Hepatocyte (in vitro differentiated cells): Measurements from ENCODE around the gene GRHPR. TPM values are rescaled to one million over a fixed set of nuclear protein-coding genes. Genes with fewer than 3 reads are reported as not detected.

ENCODE experiments used
- DNase-seq: peaks from one replicate; pipeline ENCODE4 v3.0.0-alpha.2; 2016; ENCODE audit warnings: low spot score
- H2AFZ ChIP-seq: fragments of 200-600 bp; sonication (generic); 2 replicates; pipeline ENCODE4 v1.6.0; 2016; ENCODE audit warnings: antibody characterized with exemption, mild to moderate bottlenecking
- H3K27ac ChIP-seq: fragments of 200-600 bp; sonication (generic); 2 replicates; pipeline ENCODE4 v1.5.1; 2016; ENCODE audit warnings: mild to moderate bottlenecking
- H3K27me3 ChIP-seq: fragments of 200-600 bp; sonication (generic); 2 replicates; pipeline ENCODE4 v1.6.1; 2016
- H3K36me3 ChIP-seq: fragments of 200-600 bp; sonication (generic); replicated peaks from 2 replicates; pipeline ENCODE4 v1.5.1; 2016; ENCODE audit warnings: low read depth; ENCODE audit not compliant: insufficient read depth
- H3K4me1 ChIP-seq: fragments of 200-600 bp; sonication (generic); 2 replicates; pipeline ENCODE4 v1.5.1; 2016; ENCODE audit warnings: mild to moderate bottlenecking, moderate library complexity; ENCODE audit not compliant: insufficient read depth
- H3K4me2 ChIP-seq: fragments of 200-600 bp; sonication (generic); 2 replicates; pipeline ENCODE4 v1.6.0; 2016
- H3K4me3 ChIP-seq: fragments of 200-600 bp; sonication (generic); 2 replicates; pipeline ENCODE4 v1.5.1; 2016; ENCODE audit warnings: mild to moderate bottlenecking
- H3K79me2 ChIP-seq: fragments of 200-600 bp; sonication (generic); 2 replicates; pipeline ENCODE4 v1.6.0; 2017; ENCODE audit warnings: mild to moderate bottlenecking
- H3K9me2 ChIP-seq: fragments of 200-600 bp; sonication (generic); replicated peaks from 2 replicates; pipeline ENCODE4 v1.6.0; 2017; ENCODE audit warnings: mild to moderate bottlenecking; ENCODE audit not compliant: insufficient read depth
- H3K9me3 ChIP-seq: fragments of 200-600 bp; sonication (generic); 2 replicates; pipeline ENCODE4 v1.5.1; 2016; ENCODE audit warnings: low read depth, mild to moderate bottlenecking
- H4K20me1 ChIP-seq: fragments of 200-600 bp; sonication (generic); 2 replicates; pipeline ENCODE4 v1.6.0; 2016; ENCODE audit warnings: mild to moderate bottlenecking; ENCODE audit not compliant: insufficient read depth, poor library complexity, severe bottlenecking
- EZH2 ChIP-seq: fragments of 200-600 bp; sonication (generic); IDR thresholded peaks from 2 replicates; pipeline ENCODE4 v1.6.1; 2016; ENCODE audit warnings: antibody characterized with exemption, mild to moderate bottlenecking, borderline replicate concordance
- EZH2phosphoT487 ChIP-seq: fragments of 200-600 bp; sonication (generic); IDR thresholded peaks from one replicate; pipeline ENCODE4 v1.6.1; 2018; ENCODE audit warnings: antibody characterized with exemption, mild to moderate bottlenecking, low read depth, moderate library complexity; ENCODE audit not compliant: unreplicated experiment, severe bottlenecking
- WGBS: methylation state at CpG from one replicate; pipeline ENCODE4 v1.1.6; 2016; ENCODE audit warnings: low lambda C conversion rate; ENCODE audit errors: missing lambda C conversion rate; 5-methylcytosine and 5-hydroxymethylcytosine counted together
- polyA plus RNA-seq: library from polyadenylated mRNA; unstranded; fragments of >200 nt; fragmentation: Nextera tagmentation; extraction: Ambion mirVana; gene quantifications from 2 replicates; pipeline ENCODE4 v1.2.1, GENCODE V29; 2016
- total RNA-seq: library from RNA; depleted of rRNA; stranded (reverse); fragments of >200 nt; gene quantifications from 2 replicates; pipeline ENCODE4 v1.2.3, GENCODE V29; 2014
- TF ChIP-seq, protein P1 (sequence below): fragments of 200-600 bp; sonication (generic); IDR thresholded peaks from 2 replicates; pipeline ENCODE4 v1.5.1; 2016; ENCODE audit warnings: antibody characterized with exemption, mild to moderate bottlenecking; ENCODE audit not compliant: poor library complexity

GRHPR gene
- total and polyA plus RNA-seq, 2 experiments from 2014 or later = 137 to 168 TPM

DNA sequence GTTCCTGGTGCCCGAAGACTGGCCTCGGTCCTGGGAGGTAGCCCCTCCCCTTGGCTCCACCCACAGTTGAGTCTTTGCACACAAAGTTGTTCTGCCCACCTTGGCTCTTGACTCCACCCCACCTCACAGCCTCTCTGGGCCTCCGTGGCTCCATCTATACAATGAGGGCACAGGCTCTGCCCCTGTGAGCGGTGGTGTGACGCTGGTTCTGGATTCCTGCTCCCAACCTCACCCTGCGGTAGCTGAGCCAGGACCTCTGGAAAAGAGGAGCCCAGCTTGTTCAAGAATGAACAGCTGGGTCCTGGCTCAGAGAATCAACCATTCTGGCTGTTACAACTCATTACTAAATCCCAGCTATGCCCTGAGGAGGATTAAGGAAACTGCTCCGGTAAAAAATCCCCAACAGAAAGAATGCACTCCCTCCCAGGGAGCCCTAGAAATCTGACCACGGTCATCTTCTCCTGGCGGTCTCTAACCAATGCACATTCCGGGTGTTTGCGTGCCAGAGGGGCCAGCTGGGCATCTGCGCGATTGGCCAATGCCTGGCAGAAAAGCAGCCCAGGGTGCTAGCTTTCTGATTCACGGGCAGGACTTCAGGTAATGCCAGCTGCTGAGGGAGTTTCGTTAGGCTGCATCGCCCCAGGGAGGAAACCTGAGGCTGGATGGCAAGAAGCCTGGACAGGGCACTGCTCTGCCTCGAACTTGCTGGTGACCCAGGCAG is 9.9 kb upstream of the GRHPR start:
- Histone ChIP-seq H3K9me2 (no peaks in the 10 kb centered on the region), H3K79me2 (no peaks in the 10 kb centered on the region), H2AFZ (no peak overlapping the region), H3K27me3 (no peaks in the 10 kb centered on the region), H4K20me1 (no peaks in the 10 kb centered on the region), H3K27ac (no peak overlapping the region), H3K4me2 (no peak overlapping the region), H3K4me1 (peaks cover 11% of the 10 kb centered on the region), H3K9me3 (no peaks in the 10 kb centered on the region), H3K4me3 (no peak overlapping the region), H3K36me3 (no peaks in the 10 kb centered on the region)
- WGBS = 67% methylated on average over 17 of the region's 17 CpGs
- DNase-seq = no peak
- TF ChIP-seq, protein P1, sequence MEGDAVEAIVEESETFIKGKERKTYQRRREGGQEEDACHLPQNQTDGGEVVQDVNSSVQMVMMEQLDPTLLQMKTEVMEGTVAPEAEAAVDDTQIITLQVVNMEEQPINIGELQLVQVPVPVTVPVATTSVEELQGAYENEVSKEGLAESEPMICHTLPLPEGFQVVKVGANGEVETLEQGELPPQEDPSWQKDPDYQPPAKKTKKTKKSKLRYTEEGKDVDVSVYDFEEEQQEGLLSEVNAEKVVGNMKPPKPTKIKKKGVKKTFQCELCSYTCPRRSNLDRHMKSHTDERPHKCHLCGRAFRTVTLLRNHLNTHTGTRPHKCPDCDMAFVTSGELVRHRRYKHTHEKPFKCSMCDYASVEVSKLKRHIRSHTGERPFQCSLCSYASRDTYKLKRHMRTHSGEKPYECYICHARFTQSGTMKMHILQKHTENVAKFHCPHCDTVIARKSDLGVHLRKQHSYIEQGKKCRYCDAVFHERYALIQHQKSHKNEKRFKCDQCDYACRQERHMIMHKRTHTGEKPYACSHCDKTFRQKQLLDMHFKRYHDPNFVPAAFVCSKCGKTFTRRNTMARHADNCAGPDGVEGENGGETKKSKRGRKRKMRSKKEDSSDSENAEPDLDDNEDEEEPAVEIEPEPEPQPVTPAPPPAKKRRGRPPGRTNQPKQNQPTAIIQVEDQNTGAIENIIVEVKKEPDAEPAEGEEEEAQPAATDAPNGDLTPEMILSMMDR = no peak
- TF ChIP-seq EZH2phosphoT487 (no peak), EZH2 (no peak)

DNA sequence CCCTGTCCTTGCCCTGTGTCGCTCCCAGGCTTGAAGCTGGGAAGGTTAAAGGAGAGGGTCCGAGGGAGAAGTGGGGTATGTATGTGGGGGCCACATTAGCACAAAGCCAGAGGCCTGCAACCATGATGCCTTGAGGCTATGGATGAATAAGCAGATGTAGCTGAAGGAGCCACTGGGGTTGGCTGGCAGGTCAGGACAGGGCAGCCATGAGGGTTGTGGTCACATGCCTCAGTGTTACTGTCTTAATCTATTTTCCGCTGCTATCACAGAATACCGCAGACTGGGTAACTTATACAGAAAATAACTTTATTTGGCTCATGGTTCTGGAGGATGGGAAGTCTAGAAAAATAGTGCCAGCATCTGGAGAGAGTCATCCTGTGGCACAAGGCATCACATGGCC is 9.2 kb upstream of the GRHPR start:
- WGBS = 86% methylated on average over 4 of the region's 4 CpGs
- Histone ChIP-seq H3K4me3 (no peak overlapping the region), H3K36me3 (no peaks in the 10 kb centered on the region), H3K4me2 (no peak overlapping the region), H3K9me2 (no peaks in the 10 kb centered on the region), H2AFZ (no peak overlapping the region), H3K27ac (no peak overlapping the region), H3K9me3 (no peaks in the 10 kb centered on the region), H3K27me3 (no peaks in the 10 kb centered on the region), H4K20me1 (no peaks in the 10 kb centered on the region), H3K4me1 (peaks cover 11% of the 10 kb centered on the region), H3K79me2 (no peaks in the 10 kb centered on the region)
- no peak for TF ChIP-seq EZH2phosphoT487
- TF ChIP-seq, protein P1 = no peak
- TF ChIP-seq EZH2 = no peak
- no peak for DNase-seq

DNA sequence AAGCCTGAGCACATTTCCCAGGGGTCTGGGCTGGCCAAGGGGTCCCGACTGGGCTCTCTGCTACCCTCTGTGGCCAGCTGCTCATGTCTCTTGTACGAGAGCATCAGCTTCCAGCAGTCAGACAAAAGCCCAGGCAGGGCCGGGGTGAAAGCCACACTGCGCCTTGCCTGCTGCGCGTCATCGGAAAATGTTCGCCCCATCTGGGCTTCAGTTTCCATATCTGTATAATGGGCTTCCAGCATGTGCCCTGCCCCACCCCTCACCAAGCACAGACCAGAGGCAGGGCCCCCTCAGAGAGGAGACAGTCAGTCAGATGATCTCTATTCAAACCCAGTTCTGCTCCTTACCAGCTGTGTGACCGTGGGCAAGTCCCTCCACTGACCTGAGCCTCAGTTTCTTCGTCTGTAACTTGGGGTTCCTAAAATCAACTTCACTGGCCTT is 8.0 kb upstream of the GRHPR start:
- H3K4me2 ChIP-seq = no peak overlapping the region
- WGBS = 97% methylated on average over 10 of the region's 10 CpGs
- no peak overlapping the region for H2AFZ ChIP-seq
- H3K4me3 ChIP-seq = no peak overlapping the region
- H3K79me2 ChIP-seq = no peaks in the 10 kb centered on the region
- H3K9me2 ChIP-seq = no peaks in the 10 kb centered on the region
- H4K20me1 ChIP-seq = no peaks in the 10 kb centered on the region
- no peaks in the 10 kb centered on the region for H3K9me3 ChIP-seq
- H3K4me1 ChIP-seq = peaks cover 11% of the 10 kb centered on the region
- TF ChIP-seq EZH2phosphoT487 (no peak), EZH2 (no peak)
- TF ChIP-seq, protein P1 = no peak
- H3K27ac ChIP-seq = no peak overlapping the region
- no peaks in the 10 kb centered on the region for H3K36me3 ChIP-seq
- H3K27me3 ChIP-seq = no peaks in the 10 kb centered on the region
- DNase-seq = no peak
